HFFc6 (cell line): ENCODE results near the gene PPP1R16B. TPM values are rescaled to one million over a fixed set of nuclear protein-coding genes. Genes with fewer than 3 reads are reported as not detected.

Experiments used
- DNase-seq: peaks from one replicate; pipeline ENCODE4 v3.0.0-alpha.2; 2018
- H3K27ac Mint-ChIP-seq: 2 replicates; pipeline ENCODE4 v1.8.0; 2020; ENCODE audit warnings: mild to moderate bottlenecking, mixed read lengths
- H3K27me3 Mint-ChIP-seq: 2 replicates; pipeline ENCODE4 v1.8.0; 2021; ENCODE audit warnings: mild to moderate bottlenecking, moderate library complexity, mixed read lengths; ENCODE audit not compliant: insufficient read depth
- H3K36me3 Mint-ChIP-seq: 2 replicates; pipeline ENCODE4 v1.8.0; 2021; ENCODE audit warnings: low read depth, mixed read lengths
- H3K4me1 Mint-ChIP-seq: 2 replicates; pipeline ENCODE4 v1.8.0; 2020; ENCODE audit warnings: low read depth, mixed read lengths
- H3K4me3 Mint-ChIP-seq: 2 replicates; pipeline ENCODE4 v1.8.0; 2020; ENCODE audit warnings: mild to moderate bottlenecking, moderate library complexity, mixed read lengths
- H3K9me3 Mint-ChIP-seq: 2 replicates; pipeline ENCODE4 v1.8.0; 2020; ENCODE audit warnings: mild to moderate bottlenecking, mixed read lengths
- total RNA-seq, 6 experiments: library from RNA; stranded (reverse); fragmentation: NEBNext Ultra II Directional; extraction: Animal tissue kit (Norgen Biotek cat#: 25700); gene quantifications; 2 replicates in 1 of 6; 3 replicates in 5 of 6; pipeline ENCODE4 v1.2.3, GENCODE V29; 2021
- TF ChIP-seq, protein P1 (sequence below): fragments of 200-600 bp; sonication (generic); IDR thresholded peaks from 2 replicates; pipeline ENCODE4 v1.5.0; 2021; ENCODE audit warnings: antibody characterized with exemption, mild to moderate bottlenecking

The PPP1R16B gene
- total RNA-seq, 6 experiments from 2014 or later, result not detected

DNA sequence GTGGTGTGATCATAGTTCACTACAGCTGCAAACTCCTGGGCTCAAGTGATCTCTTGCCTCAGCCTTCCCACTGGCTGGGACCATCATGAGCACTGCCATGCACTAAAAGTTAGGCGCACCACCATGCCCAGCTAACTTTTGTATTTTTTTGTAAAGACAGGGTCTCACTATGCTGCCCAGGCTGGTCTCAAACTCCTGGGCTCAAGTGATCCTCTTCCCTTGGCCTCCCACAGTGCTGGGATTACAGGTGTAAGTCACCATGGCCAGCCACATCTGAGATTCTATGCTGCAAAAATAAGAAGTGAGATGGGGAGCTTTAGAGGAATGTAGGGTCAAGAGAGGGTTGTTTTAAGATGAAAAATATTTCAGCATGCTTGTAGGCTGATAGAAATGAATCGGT, 119.2 kb downstream of the PPP1R16B start:
- no peak for DNase-seq
- Mint-ChIP-seq H3K27me3 (peaks cover 14% of the 10 kb centered on the region), H3K4me1 (peaks cover 21% of the 10 kb centered on the region), H3K36me3 (peaks cover 12% of the 10 kb centered on the region; the same call in 1 of the 2 replicates), H3K9me3 (no peaks in the 10 kb centered on the region), H3K27ac (no peak overlapping the region), H3K4me3 (no peak overlapping the region)
- TF ChIP-seq, protein P1, sequence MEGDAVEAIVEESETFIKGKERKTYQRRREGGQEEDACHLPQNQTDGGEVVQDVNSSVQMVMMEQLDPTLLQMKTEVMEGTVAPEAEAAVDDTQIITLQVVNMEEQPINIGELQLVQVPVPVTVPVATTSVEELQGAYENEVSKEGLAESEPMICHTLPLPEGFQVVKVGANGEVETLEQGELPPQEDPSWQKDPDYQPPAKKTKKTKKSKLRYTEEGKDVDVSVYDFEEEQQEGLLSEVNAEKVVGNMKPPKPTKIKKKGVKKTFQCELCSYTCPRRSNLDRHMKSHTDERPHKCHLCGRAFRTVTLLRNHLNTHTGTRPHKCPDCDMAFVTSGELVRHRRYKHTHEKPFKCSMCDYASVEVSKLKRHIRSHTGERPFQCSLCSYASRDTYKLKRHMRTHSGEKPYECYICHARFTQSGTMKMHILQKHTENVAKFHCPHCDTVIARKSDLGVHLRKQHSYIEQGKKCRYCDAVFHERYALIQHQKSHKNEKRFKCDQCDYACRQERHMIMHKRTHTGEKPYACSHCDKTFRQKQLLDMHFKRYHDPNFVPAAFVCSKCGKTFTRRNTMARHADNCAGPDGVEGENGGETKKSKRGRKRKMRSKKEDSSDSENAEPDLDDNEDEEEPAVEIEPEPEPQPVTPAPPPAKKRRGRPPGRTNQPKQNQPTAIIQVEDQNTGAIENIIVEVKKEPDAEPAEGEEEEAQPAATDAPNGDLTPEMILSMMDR, result no peak

DNA sequence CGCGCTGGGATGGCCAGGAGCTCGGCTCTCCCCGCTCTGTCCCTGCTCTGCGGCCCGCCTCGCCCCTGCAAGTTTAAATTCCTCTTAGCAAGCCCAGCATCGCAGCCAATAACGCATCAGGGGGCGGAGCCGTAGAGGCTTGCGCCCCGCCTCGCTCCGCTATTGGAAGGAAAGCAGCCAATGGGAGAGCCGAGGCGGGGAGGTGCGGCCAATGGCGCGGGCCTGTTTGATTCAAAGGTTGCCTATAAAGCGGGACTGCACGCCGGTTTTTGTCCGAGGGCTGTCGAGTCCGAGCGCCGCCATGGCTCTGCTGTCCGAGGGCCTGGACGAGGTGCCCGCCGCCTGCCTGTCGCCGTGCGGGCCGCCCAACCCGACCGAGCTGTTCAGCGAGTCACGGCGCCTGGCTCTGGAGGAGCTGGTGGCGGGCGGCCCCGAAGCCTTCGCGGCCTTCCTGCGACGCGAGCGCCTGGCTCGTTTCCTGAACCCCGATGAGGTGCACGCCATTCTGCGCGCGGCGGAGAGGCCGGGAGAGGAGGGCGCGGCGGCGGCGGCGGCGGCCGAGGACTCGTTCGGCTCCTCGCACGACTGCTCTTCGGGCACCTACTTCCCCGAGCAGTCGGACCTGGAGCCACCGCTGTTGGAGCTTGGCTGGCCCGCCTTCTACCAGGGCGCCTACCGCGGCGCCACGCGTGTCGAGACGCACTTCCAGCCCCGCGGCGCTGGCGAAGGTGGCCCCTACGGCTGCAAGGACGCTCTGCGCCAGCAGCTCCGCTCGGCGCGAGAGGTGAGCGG, 120.8 kb downstream of the PPP1R16B start, which contains the start of gene FAM83D:
Gene FAM83D (plus strand): TSS at position 276 of the 792 bp plus-strand sequence. CDS start 26 bp downstream, at position 302.
- peaks cover 12% of the 10 kb centered on the region; the same call in 1 of the 2 replicates for H3K36me3 Mint-ChIP-seq
- H3K27me3 Mint-ChIP-seq, result peaks cover 3% of the 10 kb centered on the region
- no peaks in the 10 kb centered on the region for H3K9me3 Mint-ChIP-seq
- DNase-seq, result peak; percentile 97
- H3K4me1 Mint-ChIP-seq, result peaks cover 31% of the 10 kb centered on the region
- H3K4me3 Mint-ChIP-seq, result peak within 1 kb of the TSS; percentile 92
- peak within 1 kb of the TSS; percentile 75 for H3K27ac Mint-ChIP-seq
- TF ChIP-seq, protein P1, result peak; percentile 63

DNA sequence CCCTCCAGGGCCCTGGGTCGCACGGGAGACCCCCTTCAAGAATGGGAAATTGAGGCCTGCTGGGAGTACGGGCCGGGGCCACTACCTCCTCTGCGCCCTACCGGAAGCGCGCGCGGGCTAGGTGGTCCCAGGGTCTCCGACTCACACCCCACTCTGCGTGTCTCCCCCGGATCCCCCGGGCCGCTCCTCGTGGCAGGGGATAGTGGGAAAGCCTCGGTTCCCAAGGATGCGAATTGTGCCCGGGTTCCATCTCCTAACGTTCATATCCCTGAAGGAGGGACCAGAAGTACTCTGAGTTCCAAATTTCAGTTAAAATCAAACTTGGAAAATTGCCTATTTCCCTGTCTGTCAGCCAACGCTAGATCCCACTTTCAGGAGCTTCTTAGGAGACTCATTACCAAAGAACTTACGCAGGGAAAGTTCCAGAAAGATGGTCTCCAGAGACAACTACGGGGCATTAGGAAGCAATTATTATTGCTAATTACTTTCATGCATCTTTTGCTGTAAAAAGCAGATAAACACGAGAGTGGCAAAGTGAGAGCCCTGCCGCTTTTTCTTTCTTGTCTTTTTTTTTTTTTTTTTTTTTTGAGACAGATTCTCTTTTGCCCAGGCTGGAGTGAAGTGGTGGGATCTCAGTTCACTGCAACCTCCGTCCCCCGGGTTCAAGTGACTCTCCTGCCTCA, 121.6 kb downstream of the PPP1R16B start:
- TF ChIP-seq, protein P1, result no peak
- Mint-ChIP-seq H3K36me3 (peaks cover 12% of the 10 kb centered on the region; the same call in 1 of the 2 replicates), H3K9me3 (no peaks in the 10 kb centered on the region), H3K4me1 (peaks cover 33% of the 10 kb centered on the region), H3K27me3 (peaks cover 2% of the 10 kb centered on the region), H3K4me3 (peak overlapping the region; percentile 92), H3K27ac (peak overlapping the region; percentile 75)
- peak; percentile 40 for DNase-seq

DNA sequence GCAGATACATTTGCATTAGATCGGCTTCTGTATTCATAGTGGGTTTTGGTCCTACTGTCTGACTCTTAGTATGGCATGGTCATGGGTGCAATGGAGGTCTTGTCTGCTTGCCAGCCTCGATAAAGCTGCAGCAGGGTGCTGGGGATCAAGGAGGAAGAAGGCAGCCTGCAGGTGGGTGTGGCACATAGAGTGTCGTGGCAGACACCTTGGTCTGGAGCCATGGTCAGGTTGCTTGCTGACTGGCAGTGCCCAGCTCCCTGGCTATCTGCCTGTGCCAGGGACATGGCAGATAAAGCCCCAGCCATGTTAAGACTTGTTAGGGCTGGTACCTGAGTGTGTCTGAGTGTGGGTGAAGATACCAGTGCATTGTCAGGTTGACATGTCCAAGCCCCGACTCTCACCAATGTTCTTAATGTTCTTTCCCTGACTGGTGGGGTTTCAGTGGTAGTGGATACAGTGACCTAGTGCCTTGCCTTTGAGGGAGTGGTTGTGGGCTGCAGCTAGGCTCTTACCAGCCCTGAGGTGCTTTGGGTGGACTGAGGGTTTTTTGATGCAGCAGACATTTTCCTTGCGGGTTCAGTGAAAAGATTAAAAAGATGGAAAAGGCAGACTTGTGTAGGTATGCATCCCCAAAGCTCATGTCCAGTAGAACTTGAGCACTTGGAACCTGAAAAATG, 122.5 kb downstream of the PPP1R16B start:
- H3K9me3 Mint-ChIP-seq, result no peaks in the 10 kb centered on the region
- H3K27me3 Mint-ChIP-seq, result peaks cover 2% of the 10 kb centered on the region; the same call in 1 of the 2 replicates
- H3K36me3 Mint-ChIP-seq, result peaks cover 12% of the 10 kb centered on the region; the same call in 1 of the 2 replicates
- H3K27ac Mint-ChIP-seq, result peak overlapping the region; percentile 59
- peaks cover 40% of the 10 kb centered on the region for H3K4me1 Mint-ChIP-seq
- TF ChIP-seq, protein P1, result no peak
- H3K4me3 Mint-ChIP-seq, result peak overlapping the region; percentile 92
- DNase-seq, result no peak

DNA sequence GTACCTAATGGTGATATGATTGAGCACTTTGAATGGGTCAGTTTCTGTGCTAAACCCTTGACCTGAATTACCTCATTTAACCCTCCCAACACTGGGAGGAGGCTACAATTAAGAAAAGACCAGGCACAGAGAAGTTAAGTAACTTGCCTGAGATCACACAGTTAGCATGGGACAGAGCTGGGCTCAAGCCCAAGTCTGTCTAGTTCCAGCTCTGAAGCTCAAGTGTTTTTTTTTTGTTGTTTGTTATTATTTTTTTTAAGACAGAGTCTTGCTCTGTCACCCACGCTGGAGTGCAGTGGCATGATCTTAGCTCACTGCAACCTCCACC, 124.7 kb downstream of the PPP1R16B start:
- peaks cover 13% of the 10 kb centered on the region; the same call in 1 of the 2 replicates for H3K36me3 Mint-ChIP-seq

More for the DNA sequence above, 124.7 kb downstream of the PPP1R16B start:
- TF ChIP-seq, protein P1, result no peak
- Mint-ChIP-seq H3K4me1 (peaks cover 52% of the 10 kb centered on the region), H3K27ac (no peak overlapping the region; the same call in 1 of the 2 replicates), H3K27me3 (peaks cover 4% of the 10 kb centered on the region; the same call in 1 of the 2 replicates), H3K4me3 (no peak overlapping the region; the same call in 1 of the 2 replicates), H3K9me3 (no peaks in the 10 kb centered on the region)
- no peak for DNase-seq
